GM10847 (cell line): ENCODE measurements around the gene ABCA1.

ENCODE experiments used
- POLR2A ChIP-seq: IDR thresholded peaks from 2 replicates; pipeline ENCODE4 v1.6.1; 2011; ENCODE audit not compliant: insufficient read length; ENCODE audit errors: extremely low read depth

The ABCA1 gene

DNA sequence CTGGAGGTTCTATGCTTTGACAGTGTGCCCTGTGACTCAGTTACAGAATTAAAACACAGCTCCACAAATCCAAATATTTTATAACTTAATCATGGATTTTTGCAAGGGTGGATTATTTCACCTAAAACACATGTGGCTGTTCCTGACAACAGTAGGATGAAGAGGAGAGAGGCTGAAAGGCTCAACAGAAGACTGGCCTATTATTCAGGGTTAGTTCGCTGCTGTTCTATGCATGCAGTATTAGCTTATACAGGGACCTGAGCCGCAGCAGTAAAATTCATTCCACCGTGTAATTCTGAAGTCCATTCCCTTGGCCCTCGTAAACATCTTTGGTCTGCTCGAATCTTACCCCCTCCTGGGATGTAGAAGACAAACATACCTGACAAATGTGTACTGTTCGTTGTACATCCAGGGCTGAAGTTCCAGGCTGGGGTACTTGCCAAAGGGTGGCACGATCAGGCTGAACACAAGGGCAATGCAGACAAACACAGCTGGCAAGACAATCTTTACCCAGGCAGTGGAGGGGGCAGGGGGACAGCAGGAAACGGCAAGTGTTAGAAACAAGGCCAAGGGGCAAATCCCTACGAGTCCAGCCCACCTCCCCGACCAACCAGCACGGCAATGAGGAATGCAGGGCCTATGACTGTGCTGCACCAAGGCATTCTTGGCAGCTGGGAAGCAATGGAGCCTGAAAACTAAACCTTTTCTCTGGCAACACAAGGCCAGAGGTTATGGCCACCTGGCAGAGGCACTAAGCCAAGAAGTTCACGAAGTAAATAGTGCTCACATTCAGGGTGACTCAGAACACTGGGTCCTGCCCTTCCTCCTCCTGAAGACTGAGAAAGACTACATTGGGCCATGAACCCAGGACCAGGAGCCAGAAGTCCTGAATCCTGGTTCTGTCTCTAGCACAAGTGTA is 117.3 kb downstream of the ABCA1 start:
- TF ChIP-seq POLR2A = no peak

DNA sequence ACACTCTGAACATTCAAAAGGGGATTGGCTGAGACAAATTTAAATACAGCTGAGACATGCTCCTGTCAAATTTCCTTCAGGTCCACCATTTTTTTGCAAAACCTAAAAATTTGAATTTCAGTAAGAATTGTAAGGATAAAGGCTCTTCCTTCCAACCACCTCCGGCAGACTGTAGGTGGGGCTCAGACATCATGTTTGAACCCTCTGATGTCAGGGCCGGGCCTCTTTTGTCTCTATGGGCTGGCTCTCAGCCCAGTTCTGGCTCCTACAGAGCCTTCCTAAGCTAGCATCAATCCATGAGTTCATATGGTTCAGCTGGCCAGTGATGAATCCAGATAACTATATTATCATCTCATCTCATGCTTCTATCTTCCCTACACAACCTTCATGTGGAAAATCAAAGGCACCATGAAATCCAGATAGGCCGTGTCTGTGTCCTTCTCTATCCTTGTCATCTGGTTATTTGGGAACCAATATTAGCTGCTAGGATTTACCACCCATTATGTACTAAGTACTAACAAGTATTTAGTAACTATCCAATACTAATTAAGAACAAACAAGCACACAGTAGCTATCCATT is 119.8 kb downstream of the ABCA1 start:
- no peak for TF ChIP-seq POLR2A

DNA sequence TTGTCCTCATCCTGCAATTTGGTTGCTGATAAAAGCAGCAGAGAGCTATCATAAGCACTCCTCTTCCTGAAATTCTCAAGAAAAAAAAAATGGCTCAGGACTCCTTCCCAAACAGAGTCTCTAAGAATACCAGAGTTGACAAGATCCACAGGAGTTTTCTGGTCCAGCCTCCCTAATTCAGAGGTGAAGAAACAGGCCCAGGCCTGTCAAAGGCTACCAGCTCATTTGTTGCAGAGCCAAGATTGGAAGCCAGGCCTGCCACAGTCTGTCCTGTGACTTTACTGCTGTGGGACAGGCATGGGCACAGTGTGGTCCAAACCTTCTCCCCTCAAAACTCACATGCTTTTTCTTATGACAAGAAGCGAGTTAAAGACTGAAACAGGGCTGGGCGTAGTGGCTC is 122.5 kb downstream of the ABCA1 start:
- no peak for TF ChIP-seq POLR2A

DNA sequence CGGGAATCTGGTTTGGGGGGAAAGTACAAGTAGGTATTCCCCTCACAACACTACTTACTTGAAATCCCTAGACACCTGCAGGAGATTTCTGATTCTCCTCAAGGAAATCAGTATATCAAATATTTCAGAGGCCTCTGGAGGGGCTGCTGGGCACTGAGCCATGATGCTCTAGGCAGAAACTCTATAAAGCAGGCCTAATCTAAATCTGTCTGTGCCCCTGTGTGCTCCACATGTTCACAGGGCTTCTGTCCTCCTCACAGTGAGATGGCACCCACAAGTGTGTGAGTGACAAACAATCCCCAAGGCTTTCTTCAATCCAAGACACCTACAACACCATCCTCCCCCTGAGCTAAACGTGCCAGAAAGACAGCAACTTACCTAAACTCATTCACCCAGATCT is 125.0 kb downstream of the ABCA1 start:
- TF ChIP-seq POLR2A = no peak

DNA sequence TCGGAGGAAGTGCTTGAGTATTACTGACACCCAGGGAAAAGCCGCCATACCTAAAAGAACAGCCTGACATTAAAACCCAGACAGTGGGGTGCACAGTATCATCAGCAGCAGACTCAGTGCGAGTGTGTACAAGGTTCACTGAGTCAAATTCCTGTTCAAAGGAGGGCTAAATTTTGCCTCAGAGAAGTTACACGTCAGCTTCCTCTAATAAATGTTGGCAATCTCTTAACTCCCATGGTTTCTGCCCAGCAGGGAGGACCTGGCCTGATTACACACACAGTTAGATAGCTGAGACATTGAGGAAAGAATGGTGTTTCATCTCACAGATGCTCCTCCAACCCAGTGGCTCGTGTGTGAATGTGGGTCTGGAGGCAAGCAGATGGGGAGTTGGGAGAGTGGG is 125.8 kb downstream of the ABCA1 start:
- TF ChIP-seq POLR2A = no peak

DNA sequence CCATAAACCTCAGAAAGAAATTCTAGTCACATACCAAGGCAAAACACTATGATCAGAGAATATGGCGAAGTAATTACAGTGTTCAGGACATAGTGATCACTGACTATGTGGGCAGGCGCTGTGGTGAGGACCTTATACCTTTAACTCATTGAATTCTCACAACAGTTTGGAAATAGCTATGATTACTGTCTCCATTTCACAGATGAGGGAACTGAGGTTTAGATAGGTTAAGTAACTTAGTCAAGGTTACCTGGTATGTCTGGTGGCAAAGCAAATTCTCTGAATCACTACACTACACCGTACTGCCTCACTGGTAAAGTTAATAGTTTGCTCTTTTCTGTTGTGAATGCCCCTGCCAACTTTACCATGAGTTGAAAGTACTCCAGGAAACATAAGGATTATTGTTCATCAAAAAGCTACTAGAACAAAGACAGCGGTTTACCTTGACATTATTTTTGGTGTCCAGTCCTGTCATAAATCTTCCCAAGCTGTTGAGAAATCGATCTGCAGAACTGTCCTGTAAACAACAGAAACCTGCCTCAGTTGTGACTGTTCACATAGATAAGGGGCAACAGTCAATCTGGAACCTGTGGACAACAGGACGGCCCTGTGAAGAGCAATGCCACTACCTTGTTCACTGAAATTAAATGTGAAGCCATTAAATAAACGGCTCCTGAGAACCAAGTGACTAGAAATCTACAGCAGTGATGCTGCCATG is 127.7 kb downstream of the ABCA1 start:
- no peak for TF ChIP-seq POLR2A

DNA sequence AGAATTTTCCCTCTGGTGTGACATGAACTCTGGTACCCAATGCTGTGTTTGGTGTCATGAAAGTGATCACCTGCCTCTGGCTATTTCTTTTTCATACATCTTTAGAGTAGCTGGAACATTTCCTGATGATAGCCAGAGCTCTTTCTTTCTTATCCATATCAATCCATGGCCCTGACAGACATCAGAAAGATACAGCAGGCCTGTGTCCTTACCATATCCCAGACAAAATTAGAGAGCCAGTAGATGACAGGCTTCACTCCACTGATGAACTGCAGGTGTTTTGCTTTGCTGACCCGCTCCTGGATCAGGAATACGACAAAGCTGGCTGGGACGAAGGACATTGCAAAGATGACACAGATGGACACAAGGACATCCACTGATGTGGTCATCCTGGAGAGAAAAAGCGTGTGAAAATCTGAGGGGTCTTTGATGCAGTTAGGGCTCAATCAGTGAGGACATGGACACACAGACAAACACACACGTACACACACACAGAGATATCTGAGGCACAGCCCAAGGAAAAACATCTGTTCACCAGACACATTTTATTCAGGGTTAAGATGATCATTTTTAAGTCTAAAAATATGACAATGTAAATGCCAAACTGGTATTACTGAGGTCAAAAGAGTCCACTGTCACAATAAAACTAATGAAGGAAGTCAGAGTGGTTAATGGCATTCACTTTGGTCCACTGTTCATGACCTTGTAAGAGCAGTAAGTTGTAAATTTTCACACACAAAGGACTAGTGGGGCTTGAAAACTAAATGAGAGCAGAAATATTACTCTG is 129.6 kb downstream of the ABCA1 start:
- TF ChIP-seq POLR2A = no peak

DNA sequence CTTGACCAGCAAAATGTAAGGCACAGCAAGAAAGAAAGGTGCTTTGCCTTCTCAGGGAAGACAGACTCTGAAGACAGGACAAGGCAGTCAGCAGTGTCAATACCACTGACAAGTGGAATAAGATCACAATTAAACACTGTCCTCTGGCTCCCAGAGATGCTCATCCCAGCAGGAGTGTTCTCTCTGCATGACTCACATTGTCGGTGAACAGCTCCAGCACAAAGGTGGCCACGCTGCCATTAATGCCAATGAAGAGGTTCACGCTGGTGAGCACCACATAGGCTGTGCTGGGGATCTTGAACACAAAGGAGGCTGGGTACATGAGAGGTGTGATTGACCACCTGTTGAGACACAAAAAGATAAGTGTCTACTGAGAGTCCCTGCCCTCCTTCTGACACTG is 132.1 kb downstream of the ABCA1 start:
- no peak for TF ChIP-seq POLR2A

DNA sequence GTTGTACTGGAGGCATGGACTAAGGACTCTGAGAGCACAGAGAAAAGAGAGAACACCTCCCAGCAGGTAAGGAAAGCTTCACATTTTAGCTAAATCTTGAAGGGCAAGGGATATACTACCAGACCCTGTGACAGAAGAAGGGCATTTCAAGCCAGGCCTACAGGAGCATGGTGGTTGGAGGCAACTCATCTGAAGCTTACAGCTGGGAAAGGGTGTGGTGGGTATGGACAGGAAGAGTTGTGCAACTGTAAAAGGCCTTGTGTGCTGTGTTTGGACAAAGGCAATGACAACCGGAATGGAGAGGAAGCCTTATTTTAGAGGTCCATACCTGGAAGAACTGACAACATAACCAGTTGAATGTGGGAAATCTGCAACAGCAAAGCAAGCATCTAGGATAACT is 132.9 kb downstream of the ABCA1 start:
- TF ChIP-seq POLR2A = no peak

DNA sequence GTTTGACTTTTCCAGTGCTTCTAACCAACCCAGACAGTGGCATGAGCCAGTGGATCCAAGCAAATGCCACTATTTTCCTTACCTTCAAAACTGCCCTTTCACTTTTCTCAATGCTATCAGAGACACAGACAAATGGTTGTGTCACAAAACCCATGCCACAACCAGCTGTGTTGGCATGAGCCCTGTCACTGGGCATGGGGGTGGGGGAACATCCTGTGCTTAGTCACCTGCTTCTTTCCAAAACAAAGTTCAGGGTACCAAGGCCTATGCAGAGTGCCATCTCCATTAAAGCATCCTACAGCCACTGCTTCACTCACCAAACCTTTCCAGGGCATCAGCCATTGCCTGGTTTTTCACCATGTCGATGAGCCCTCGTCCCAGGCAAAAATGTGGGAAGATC is 133.9 kb downstream of the ABCA1 start:
- no peak for TF ChIP-seq POLR2A

DNA sequence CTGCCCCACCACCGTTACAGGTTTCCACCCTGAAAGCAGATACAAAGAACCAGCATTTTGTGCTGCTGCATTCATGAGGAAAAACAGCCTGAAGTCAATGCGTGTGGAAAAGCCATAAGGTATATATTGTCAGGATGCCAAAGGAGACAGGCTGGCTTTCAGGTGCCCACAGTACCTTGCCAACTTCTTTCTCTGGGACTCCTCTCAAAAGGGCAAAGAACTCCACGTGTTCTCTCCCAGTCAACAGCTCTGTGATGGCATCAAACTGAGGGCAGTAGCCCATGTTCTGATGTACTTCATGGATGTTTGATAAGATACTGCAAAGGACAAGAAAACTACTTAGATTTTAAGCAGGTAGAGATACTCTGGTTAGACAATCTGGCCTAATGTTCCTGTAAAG is 139.7 kb downstream of the ABCA1 start:
- TF ChIP-seq POLR2A = no peak

DNA sequence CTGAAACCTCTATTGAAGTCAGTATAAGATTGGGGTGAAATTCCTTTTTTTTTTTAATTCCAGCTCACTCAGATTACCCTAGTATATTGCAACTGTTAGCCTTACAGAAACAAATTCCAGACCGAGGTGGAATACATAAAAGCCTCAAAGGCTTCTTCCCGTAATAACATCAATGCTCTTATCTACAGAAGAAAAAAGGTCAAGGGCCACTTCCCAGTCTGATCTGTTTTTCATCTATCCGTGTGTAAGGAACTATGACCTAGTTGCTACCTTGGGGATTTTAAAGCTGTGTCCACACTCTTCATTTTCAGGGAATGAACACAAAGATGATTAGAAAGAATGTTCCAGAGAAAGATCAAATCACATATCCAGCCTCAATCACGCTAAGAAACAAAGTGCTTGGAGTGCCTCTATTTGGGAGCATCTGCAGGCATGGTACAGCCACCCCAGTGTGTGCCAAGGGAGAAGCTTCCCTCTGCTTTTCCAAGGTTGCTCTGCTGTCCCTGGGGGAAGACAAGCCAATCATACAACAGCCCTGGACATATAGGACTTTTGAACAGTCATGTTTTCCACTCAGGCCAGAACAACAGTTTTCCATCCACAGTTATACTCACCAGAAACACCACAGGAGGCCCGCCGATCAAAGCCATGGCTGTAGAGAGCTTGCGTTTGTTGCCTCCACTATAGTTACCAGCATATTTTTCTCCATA is 140.5 kb downstream of the ABCA1 start:
- TF ChIP-seq POLR2A = no peak

DNA sequence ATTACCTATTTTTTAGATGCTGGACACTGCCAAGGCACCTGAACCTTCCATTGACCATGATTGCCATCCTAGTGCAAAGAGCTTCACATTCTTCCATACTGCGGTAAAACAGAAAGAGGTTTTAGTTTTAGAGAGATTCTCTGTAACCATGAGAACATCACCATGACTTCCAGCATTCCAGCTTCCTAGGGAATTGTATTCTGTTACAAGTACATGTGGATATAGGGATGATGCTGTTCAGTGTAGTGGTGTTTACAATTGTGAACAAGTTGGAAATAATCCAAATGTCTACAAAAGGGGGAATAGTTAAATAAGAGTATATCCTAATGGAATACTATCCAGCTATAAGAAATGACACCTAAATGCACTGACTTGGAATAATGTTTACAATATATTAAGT is 141.7 kb downstream of the ABCA1 start:
- no peak for TF ChIP-seq POLR2A

DNA sequence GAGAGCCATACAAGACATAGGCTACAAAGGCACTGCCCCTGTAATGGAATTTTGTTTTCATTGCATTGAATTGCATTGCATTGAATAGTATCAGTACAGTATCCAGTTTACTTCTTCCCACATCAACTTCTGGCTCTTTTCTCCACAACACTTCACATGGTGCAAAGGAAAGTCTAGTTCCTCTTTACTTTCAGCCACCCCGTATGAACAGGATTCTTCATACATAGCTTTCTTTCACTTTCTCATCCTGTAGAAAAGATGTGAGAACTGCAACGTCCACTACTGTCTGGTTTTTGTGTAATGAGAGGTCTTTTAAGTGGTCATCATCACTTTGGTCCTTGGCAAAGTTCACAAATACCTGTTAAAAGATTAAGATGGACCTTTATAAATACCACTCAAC is 143.9 kb downstream of the ABCA1 start:
- TF ChIP-seq POLR2A = no peak

DNA sequence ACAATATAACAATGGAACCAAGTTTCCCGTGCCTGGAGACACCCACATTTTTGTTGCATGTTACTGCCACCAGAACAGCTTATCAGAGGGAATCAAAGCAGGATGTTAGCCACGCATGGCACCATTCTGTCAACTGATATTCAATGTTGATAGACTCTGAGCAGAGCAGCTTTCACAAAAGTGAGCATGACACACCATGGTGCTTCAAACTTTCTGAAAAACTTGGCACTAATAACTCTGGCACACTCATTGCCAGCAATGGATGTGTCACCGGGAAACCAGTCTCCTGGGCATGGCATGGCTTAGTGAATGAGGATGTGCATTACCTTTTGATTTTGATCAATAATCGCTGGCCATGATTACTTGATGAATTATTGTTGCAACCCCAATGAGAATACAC is 144.4 kb downstream of the ABCA1 start:
- no peak for TF ChIP-seq POLR2A
